ENCODE data around the gene PRKCH. TPM values are rescaled to one million over a fixed set of nuclear protein-coding genes. Genes with fewer than 3 reads are reported as not detected.
A peak's percentile ranks its signal among the peaks of the same experiment; 100 is the strongest.

The PRKCH gene
- total RNA-seq, 4 donors from 2014 or later = 34.5 to 51.3 (median 45.0) TPM

- Histone ChIP-seq H3K4me1 (peaks cover 26 to 73% (median 54%) of the 10 kb centered on the region in 3 donors), H3K27me3 (no peaks in the 10 kb centered on the region), H3K4me3 (no peak overlapping the region), H3K9me3 (no peaks in the 10 kb centered on the region), H3K36me3 (peaks cover 0 to 26% (median 0%) of the 10 kb centered on the region in 3 donors), H3K27ac (no peak overlapping the region)
- TF ChIP-seq POLR2A (IDR thresholded peaks at IDR 0.05) = no peak
- TF ChIP-seq, protein P1, sequence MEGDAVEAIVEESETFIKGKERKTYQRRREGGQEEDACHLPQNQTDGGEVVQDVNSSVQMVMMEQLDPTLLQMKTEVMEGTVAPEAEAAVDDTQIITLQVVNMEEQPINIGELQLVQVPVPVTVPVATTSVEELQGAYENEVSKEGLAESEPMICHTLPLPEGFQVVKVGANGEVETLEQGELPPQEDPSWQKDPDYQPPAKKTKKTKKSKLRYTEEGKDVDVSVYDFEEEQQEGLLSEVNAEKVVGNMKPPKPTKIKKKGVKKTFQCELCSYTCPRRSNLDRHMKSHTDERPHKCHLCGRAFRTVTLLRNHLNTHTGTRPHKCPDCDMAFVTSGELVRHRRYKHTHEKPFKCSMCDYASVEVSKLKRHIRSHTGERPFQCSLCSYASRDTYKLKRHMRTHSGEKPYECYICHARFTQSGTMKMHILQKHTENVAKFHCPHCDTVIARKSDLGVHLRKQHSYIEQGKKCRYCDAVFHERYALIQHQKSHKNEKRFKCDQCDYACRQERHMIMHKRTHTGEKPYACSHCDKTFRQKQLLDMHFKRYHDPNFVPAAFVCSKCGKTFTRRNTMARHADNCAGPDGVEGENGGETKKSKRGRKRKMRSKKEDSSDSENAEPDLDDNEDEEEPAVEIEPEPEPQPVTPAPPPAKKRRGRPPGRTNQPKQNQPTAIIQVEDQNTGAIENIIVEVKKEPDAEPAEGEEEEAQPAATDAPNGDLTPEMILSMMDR (IDR thresholded peaks at IDR 0.05) = no peak
- no peak for DNase-seq
- intact Hi-C loops (cut with DNase I) = no loop called here
- WGBS, 2 donors = 74 to 82% methylated on average over 6 of the region's 6 CpGs
Measured at GRCh38 chr14:61530296-61530695, 208.9 kb downstream of the PRKCH start.

- intact Hi-C loops (cut with DNase I) = no loop called here
- no peak for DNase-seq
- Histone ChIP-seq H3K9me3 (no peaks in the 10 kb centered on the region), H3K4me1 (peaks cover 22 to 67% (median 50%) of the 10 kb centered on the region in 3 donors), H3K27me3 (no peaks in the 10 kb centered on the region), H3K27ac (peak overlapping the region in 2 of 4 donors; percentile 42 to 45), H3K36me3 (peaks cover 0 to 31% (median 0%) of the 10 kb centered on the region in 3 donors), H3K4me3 (no peak overlapping the region)
- TF ChIP-seq POLR2A (IDR thresholded peaks at IDR 0.05) = no peak
- TF ChIP-seq, protein P1 (IDR thresholded peaks at IDR 0.05) = no peak
- 62 to 63% methylated on average over 5 of the region's 5 CpGs for WGBS, 2 donors
Measured at GRCh38 chr14:61530896-61531295, 209.5 kb downstream of the PRKCH start.

- WGBS, 2 donors = 33 to 36% methylated on average over 5 of the region's 5 CpGs
Measured at GRCh38 chr14:61531465-61532122, 210.2 kb downstream of the PRKCH start.

DNA sequence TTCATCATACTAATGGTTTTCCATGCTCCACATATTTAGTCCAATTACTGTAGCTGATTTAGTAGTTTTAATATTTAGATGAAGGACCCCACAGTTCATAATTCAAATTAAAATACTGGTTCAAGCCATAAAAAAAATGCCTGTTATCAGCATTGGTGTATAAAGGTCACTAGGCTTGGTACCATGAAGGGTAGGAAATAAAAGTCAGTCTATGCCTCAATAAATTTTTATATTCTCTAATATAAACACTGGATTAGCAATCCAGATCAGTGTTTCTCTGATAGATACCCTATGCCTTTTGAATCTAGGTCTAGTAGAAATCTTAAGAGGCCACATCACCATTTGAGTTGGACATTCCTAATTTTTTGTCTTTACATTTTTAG is 210.7 kb downstream of the PRKCH start:
- H3K4me1 ChIP-seq = peaks cover 16 to 66% (median 43%) of the 10 kb centered on the region in 3 donors
- no peak overlapping the region for H3K4me3 ChIP-seq
- no peaks in the 10 kb centered on the region for H3K9me3 ChIP-seq
- H3K27ac ChIP-seq = no peak overlapping the region
- no peak for DNase-seq
- TF ChIP-seq, protein P1 (IDR thresholded peaks at IDR 0.05) = no peak
- no peak for TF ChIP-seq POLR2A (IDR thresholded peaks at IDR 0.05)
- H3K36me3 ChIP-seq = peaks cover 0 to 37% (median 0%) of the 10 kb centered on the region in 3 donors
- intact Hi-C loops (cut with DNase I) = no loop called here
- no peaks in the 10 kb centered on the region for H3K27me3 ChIP-seq

More at GRCh38 chr14:61531465-61532122, 210.2 kb downstream of the PRKCH start:
- DNase-seq = no peak
- no peaks in the 10 kb centered on the region for H3K27me3 ChIP-seq
- H3K36me3 ChIP-seq = peaks cover 0 to 37% (median 0%) of the 10 kb centered on the region in 3 donors
- peak overlapping the region in 2 of 4 donors; percentile 42 to 45 for H3K27ac ChIP-seq
- no peak overlapping the region for H3K4me3 ChIP-seq
- TF ChIP-seq POLR2A (IDR thresholded peaks at IDR 0.05) = no peak
- TF ChIP-seq, protein P1 (IDR thresholded peaks at IDR 0.05) = no peak
- no peaks in the 10 kb centered on the region for H3K9me3 ChIP-seq
- H3K4me1 ChIP-seq = peaks cover 16 to 66% (median 43%) of the 10 kb centered on the region in 3 donors
- intact Hi-C loops (cut with DNase I) = no loop called here

DNA sequence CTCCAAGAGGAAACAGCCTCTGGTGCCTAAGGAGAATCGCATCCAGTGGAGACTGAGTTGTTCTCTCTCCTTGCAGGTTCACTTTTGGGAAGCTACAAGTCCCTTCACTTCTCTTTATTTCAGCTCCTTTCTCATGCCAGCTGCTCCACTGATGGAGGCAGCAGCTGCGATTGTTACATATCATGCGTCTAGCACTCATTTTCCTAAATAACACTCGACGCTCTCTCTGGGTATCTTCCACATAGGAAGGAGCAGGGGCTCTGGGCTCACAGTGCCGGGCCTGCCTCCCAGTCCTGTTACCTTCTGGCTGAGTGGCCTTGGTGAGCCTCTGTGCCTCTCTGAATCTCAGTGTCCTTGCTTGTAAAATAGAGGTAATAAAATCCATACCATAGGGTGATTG is 211.4 kb downstream of the PRKCH start:
- Histone ChIP-seq H3K4me3 (no peak overlapping the region), H3K27me3 (no peaks in the 10 kb centered on the region), H3K27ac (no peak overlapping the region), H3K9me3 (no peaks in the 10 kb centered on the region), H3K36me3 (peaks cover 0 to 37% (median 0%) of the 10 kb centered on the region in 3 donors), H3K4me1 (peaks cover 16 to 66% (median 42%) of the 10 kb centered on the region in 3 donors)
- WGBS, 2 donors = 75 to 80% methylated on average over 6 of the region's 6 CpGs
- no peak for DNase-seq
- intact Hi-C loops (cut with DNase I) = no loop called here
- TF ChIP-seq POLR2A (IDR thresholded peaks at IDR 0.05) = no peak
- TF ChIP-seq, protein P1 (IDR thresholded peaks at IDR 0.05) = no peak

All from esophagus squamous epithelium (tissue), 5 donors.